A549 (cell line): ENCODE measurements around the gene NPSR1.

ENCODE experiments used
- CBX8 ChIP-seq: fragments of 200-600 bp; sonication (generic); IDR thresholded peaks from 2 replicates; pipeline ENCODE4 v1.6.1; 2016
- CHD4 ChIP-seq: fragments of 200-600 bp; sonication (generic); IDR thresholded peaks from 2 replicates; pipeline ENCODE4 v1.6.1; 2016; ENCODE audit warnings: antibody characterized with exemption, mild to moderate bottlenecking, borderline replicate concordance
- MYC ChIP-seq: IDR thresholded peaks from 2 replicates; pipeline ENCODE4 v1.6.1; 2012; ENCODE audit warnings: mild to moderate bottlenecking, inconsistent platforms, low read length, improper control_type of control experiment, borderline replicate concordance
- POLR2A ChIP-seq: IDR thresholded peaks from 2 replicates; pipeline ENCODE4 v1.6.1; 2012; ENCODE audit warnings: mild to moderate bottlenecking, low read length
- RAD21 ChIP-seq, 2 experiments: fragments of >200 bp in 1 of 2; sonication (Bioruptor Twin) in 1 of 2; formaldehyde crosslinking in 1 of 2; IDR thresholded peaks in 1 of 2; conservative IDR thresholded peaks in 1 of 2; 2 replicates in 1 of 2; 3 replicates in 1 of 2; pipeline ENCODE4 v1.6.1; 2012 to 2018; ENCODE audit warnings: inconsistent platforms in 1 of 2
- ZSCAN20 ChIP-seq: fragments of 250-450 bp; sonication (Bioruptor Pico); IDR thresholded peaks from 2 replicates; pipeline ENCODE4 v1.8.0; 2022; ENCODE audit warnings: mild to moderate bottlenecking, moderate library complexity
- TF ChIP-seq, protein P1 (sequence below): fragments of >200 bp; sonication (Bioruptor Twin); formaldehyde crosslinking; IDR thresholded peaks from 3 replicates; pipeline ENCODE4 v1.5.1; 2016
- TF ChIP-seq, protein P2 (sequence below): fragments of 450-650 bp; IDR thresholded peaks from 2 replicates; pipeline ENCODE4 v1.6.1; 2014; ENCODE audit warnings: antibody characterized with exemption
- TF ChIP-seq, protein P3 (sequence below): fragments of >200 bp; sonication (Bioruptor Twin); formaldehyde crosslinking; IDR thresholded peaks from 3 replicates; pipeline ENCODE4 v1.6.1; 2016

DNA sequence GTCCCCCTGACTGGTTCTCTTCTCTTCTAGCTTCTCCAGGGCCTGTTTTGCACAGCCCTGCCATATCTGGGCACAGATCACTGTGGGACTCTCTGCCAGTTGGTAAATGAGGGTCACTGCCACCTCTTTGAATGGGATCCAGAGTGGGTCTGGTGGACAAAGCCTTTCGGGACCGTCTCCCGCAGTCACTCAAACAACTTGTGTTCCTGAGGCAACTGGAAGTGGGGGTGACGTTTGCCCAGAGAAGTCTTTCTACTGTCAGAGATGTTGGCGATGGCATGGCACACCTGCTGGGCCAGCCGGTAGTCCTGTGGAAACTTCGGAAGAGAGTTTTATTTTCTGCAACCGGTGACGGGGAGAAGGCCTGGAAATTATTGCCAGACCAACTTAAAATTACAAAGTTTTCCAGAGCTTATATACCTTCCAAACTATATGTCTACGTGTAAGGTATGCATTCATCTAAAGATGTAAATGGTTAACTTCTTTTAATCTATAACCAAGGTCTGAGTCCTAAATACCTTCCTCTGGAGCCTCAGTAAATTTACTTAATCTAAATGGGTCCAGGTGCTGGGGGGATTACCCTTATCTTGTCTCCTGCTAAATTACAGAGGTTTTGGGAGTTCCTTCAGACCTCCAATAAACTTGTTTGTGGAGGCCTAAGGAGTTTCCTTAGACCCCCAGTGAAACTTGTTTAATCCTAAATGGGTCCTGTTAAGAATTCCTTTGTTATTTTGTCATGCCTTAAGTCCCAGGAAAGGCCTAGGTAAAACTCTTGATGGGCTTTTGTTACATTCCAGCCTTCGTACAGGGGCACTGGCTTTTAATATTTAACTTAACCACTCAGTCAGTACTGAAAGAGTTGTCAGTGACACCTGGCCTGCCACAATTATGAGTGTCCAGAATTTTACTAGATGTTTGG, 94.0 kb downstream of the NPSR1 start:
- TF ChIP-seq, protein P1, sequence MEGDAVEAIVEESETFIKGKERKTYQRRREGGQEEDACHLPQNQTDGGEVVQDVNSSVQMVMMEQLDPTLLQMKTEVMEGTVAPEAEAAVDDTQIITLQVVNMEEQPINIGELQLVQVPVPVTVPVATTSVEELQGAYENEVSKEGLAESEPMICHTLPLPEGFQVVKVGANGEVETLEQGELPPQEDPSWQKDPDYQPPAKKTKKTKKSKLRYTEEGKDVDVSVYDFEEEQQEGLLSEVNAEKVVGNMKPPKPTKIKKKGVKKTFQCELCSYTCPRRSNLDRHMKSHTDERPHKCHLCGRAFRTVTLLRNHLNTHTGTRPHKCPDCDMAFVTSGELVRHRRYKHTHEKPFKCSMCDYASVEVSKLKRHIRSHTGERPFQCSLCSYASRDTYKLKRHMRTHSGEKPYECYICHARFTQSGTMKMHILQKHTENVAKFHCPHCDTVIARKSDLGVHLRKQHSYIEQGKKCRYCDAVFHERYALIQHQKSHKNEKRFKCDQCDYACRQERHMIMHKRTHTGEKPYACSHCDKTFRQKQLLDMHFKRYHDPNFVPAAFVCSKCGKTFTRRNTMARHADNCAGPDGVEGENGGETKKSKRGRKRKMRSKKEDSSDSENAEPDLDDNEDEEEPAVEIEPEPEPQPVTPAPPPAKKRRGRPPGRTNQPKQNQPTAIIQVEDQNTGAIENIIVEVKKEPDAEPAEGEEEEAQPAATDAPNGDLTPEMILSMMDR: no peak
- TF ChIP-seq ZSCAN20 (no peak), CBX8 (no peak), CHD4 (no peak), POLR2A (no peak), RAD21 (conservative IDR thresholded peaks at IDR 0.05 in 1 of 2, IDR thresholded peaks at IDR 0.05 in 1 of 2) (no peak), MYC (no peak)
- TF ChIP-seq, protein P2, sequence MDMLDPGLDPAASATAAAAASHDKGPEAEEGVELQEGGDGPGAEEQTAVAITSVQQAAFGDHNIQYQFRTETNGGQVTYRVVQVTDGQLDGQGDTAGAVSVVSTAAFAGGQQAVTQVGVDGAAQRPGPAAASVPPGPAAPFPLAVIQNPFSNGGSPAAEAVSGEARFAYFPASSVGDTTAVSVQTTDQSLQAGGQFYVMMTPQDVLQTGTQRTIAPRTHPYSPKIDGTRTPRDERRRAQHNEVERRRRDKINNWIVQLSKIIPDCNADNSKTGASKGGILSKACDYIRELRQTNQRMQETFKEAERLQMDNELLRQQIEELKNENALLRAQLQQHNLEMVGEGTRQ: no peak
- TF ChIP-seq, protein P3, sequence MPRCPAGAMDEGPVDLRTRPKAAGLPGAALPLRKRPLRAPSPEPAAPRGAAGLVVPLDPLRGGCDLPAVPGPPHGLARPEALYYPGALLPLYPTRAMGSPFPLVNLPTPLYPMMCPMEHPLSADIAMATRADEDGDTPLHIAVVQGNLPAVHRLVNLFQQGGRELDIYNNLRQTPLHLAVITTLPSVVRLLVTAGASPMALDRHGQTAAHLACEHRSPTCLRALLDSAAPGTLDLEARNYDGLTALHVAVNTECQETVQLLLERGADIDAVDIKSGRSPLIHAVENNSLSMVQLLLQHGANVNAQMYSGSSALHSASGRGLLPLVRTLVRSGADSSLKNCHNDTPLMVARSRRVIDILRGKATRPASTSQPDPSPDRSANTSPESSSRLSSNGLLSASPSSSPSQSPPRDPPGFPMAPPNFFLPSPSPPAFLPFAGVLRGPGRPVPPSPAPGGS: no peak
